WTC11 (cell line): Measurements from ENCODE around the gene HIVEP2. TPM values are rescaled to one million over a fixed set of nuclear protein-coding genes. Genes with fewer than 3 reads are reported as not detected.

Experiments used
- ATAC-seq: fragments of 200-7000 bp; cut with Tn5 transposase; 2 replicates; pipeline ENCODE4 v1.10.0; 2021; ENCODE audit warnings: mild to moderate bottlenecking, moderate library complexity
- CTCF ChIA-PET: fragments of 300-600 bp; sonication (Branson Sonifier 250); formaldehyde crosslinking; loops from one replicate; lab custom pipeline; 2021; ENCODE audit warnings: antibody characterized with exemption; lab: Charles Lee
- POLR2A ChIA-PET: fragments of 350-600 bp; sonication (Branson Sonifier 250); formaldehyde crosslinking; loops from one replicate; lab custom pipeline; 2021; ENCODE audit warnings: antibody characterized with exemption; lab: Charles Lee
- DNase-seq: peaks from one replicate; pipeline ENCODE4 v3.0.0; 2021; ENCODE audit warnings: low spot score
- H3K27ac Mint-ChIP-seq: 2 replicates; pipeline ENCODE4 v1.8.0; 2021; ENCODE audit warnings: mixed read lengths
- H3K27me3 Mint-ChIP-seq: 2 replicates; pipeline ENCODE4 v1.8.0; 2021; ENCODE audit warnings: low read depth, mild to moderate bottlenecking, moderate library complexity, mixed read lengths
- H3K36me3 Mint-ChIP-seq: 2 replicates; pipeline ENCODE4 v1.8.0; 2021; ENCODE audit warnings: mixed read lengths
- H3K4me1 Mint-ChIP-seq: 2 replicates; pipeline ENCODE4 v1.8.0; 2022; ENCODE audit warnings: mixed read lengths
- H3K4me3 Mint-ChIP-seq: 2 replicates; pipeline ENCODE4 v1.8.0; 2021; ENCODE audit warnings: mild to moderate bottlenecking, moderate library complexity, mixed read lengths
- H3K9me3 Mint-ChIP-seq: 2 replicates; pipeline ENCODE4 v1.8.0; 2021; ENCODE audit warnings: mixed read lengths
- ATF2 ChIP-seq: sonication (generic); formaldehyde crosslinking; IDR thresholded peaks from 2 replicates; pipeline ENCODE4 v1.8.1; 2022; ENCODE audit warnings: low read depth, missing genetic modification reagents, borderline replicate concordance
- ATF6 ChIP-seq: sonication (generic); formaldehyde crosslinking; IDR thresholded peaks from 2 replicates; pipeline ENCODE4 v1.8.1; 2023; ENCODE audit warnings: mild to moderate bottlenecking, missing genetic modification reagents
- CDX4 ChIP-seq: fragments of 250-450 bp; sonication (Bioruptor Pico); IDR thresholded peaks from 2 replicates; pipeline ENCODE4 v1.9.0; 2021; ENCODE audit warnings: moderate library complexity, mild to moderate bottlenecking, inconsistent platforms, borderline replicate concordance
- CREB1 ChIP-seq: sonication (generic); formaldehyde crosslinking; IDR thresholded peaks from 2 replicates; pipeline ENCODE4 v1.8.0; 2023; ENCODE audit warnings: mild to moderate bottlenecking, missing genetic modification reagents
- E2F1 ChIP-seq: sonication (generic); formaldehyde crosslinking; IDR thresholded peaks from 2 replicates; pipeline ENCODE4 v1.8.0; 2022; ENCODE audit warnings: mild to moderate bottlenecking, missing genetic modification reagents
- FOXJ3 ChIP-seq: sonication (generic); formaldehyde crosslinking; IDR thresholded peaks from 2 replicates; pipeline ENCODE4 v1.9.0; 2021; ENCODE audit warnings: missing genetic modification reagents, mild to moderate bottlenecking, borderline replicate concordance
- FOXP1 ChIP-seq: sonication (generic); formaldehyde crosslinking; IDR thresholded peaks from 2 replicates; pipeline ENCODE4 v1.8.0; 2022; ENCODE audit warnings: missing genetic modification reagents, mild to moderate bottlenecking, moderate library complexity, borderline replicate concordance
- GABPB1 ChIP-seq: sonication (generic); formaldehyde crosslinking; IDR thresholded peaks from 2 replicates; pipeline ENCODE4 v1.8.1; 2023; ENCODE audit warnings: mild to moderate bottlenecking, missing genetic modification reagents
- KAT7 ChIP-seq: sonication (generic); formaldehyde crosslinking; IDR thresholded peaks from 2 replicates; pipeline ENCODE4 v1.8.1; 2023; ENCODE audit warnings: missing genetic modification reagents, mild to moderate bottlenecking, borderline replicate concordance
- NFATC4 ChIP-seq: fragments of 250-450 bp; sonication (Bioruptor Pico); IDR thresholded peaks from 2 replicates; pipeline ENCODE4 v1.9.0; 2021; ENCODE audit warnings: mild to moderate bottlenecking
- SMAD4 ChIP-seq: sonication (generic); formaldehyde crosslinking; IDR thresholded peaks from 2 replicates; pipeline ENCODE4 v1.8.0; 2022; ENCODE audit warnings: mild to moderate bottlenecking, missing genetic modification reagents
- STAT6 ChIP-seq: sonication (generic); formaldehyde crosslinking; conservative IDR thresholded peaks from 2 replicates; pipeline ENCODE4 v1.8.1; 2023; ENCODE audit warnings: mild to moderate bottlenecking, low read depth, missing genetic modification reagents, moderate library complexity
- TEAD1 ChIP-seq: sonication (generic); formaldehyde crosslinking; IDR thresholded peaks from 2 replicates; pipeline ENCODE4 v1.8.0; 2022; ENCODE audit warnings: mild to moderate bottlenecking, missing genetic modification reagents
- ZNF425 ChIP-seq: fragments of 250-450 bp; sonication (Bioruptor Pico); conservative IDR thresholded peaks from 2 replicates; pipeline ENCODE4 v1.9.0; 2021; ENCODE audit warnings: mild to moderate bottlenecking
- total RNA-seq: library from RNA; stranded (reverse); gene quantifications from 3 replicates; pipeline ENCODE4 v1.2.3, GENCODE V29; 2021

The HIVEP2 gene
- total RNA-seq, 1 experiment from 2014 or later = 11.5 TPM

GRCh38 chr6:142879527-142879926 is 65.4 kb downstream of the HIVEP2 start (continued):
- TF ChIP-seq STAT6 (CRISPR knock-in tag) (no peak), ATF2 (CRISPR knock-in tag) (no peak), NFATC4 (no peak), SMAD4 (CRISPR knock-in tag) (no peak), E2F1 (CRISPR knock-in tag) (no peak), CDX4 (CRISPR knock-in tag) (no peak), TEAD1 (CRISPR knock-in tag) (no peak), GABPB1 (CRISPR knock-in tag) (no peak), CREB1 (CRISPR knock-in tag) (no peak), FOXP1 (CRISPR knock-in tag) (no peak)
- TF ChIP-seq, all 79 proteins: peak for 0

GRCh38 chr6:142879076-142879475 is 65.9 kb downstream of the HIVEP2 start:
- CTCF ChIA-PET = no interaction called here
- ATAC-seq = no peak
- H3K4me1 Mint-ChIP-seq = peaks cover 33% of the 10 kb centered on the region
- no peak overlapping the region for H3K4me3 Mint-ChIP-seq
- no peak overlapping the region for H3K27ac Mint-ChIP-seq
- TF ChIP-seq FOXJ3 (CRISPR knock-in tag) (no peak), ATF6 (CRISPR knock-in tag) (no peak), ZNF425 (no peak), KAT7 (CRISPR knock-in tag) (no peak), SMAD4 (CRISPR knock-in tag) (no peak)
- TF ChIP-seq, all 79 proteins: peak for 0
- no peak for DNase-seq
- POLR2A ChIA-PET = no interaction called here
- no peaks in the 10 kb centered on the region for H3K27me3 Mint-ChIP-seq
- H3K36me3 Mint-ChIP-seq = no peaks in the 10 kb centered on the region
- no peaks in the 10 kb centered on the region for H3K9me3 Mint-ChIP-seq
